Astrocyte (in vitro differentiated cells and primary cell): Measurements from ENCODE around the gene BATF. TPM values are rescaled to one million over a fixed set of nuclear protein-coding genes. Genes with fewer than 3 reads are reported as not detected.

Source experiments
- DNase-seq: peaks from one replicate; pipeline ENCODE4 v3.0.0-alpha.2; 2010; ENCODE audit warnings: low read depth
- FAIRE-seq: peaks from 2 replicates; lab custom pipeline; 2011; peaks lifted over from hg19 to GRCh38; lab: Jason Lieb, UNC
- H2AFZ ChIP-seq: 2 replicates; pipeline ENCODE4 v1.6.0; 2012; ENCODE audit warnings: low read depth, low read length, inconsistent platforms
- H3K27ac ChIP-seq: 2 replicates; pipeline ENCODE4 v1.5.1; 2011; ENCODE audit warnings: low read depth, low read length, inconsistent platforms
- H3K27me3 ChIP-seq: 2 replicates; pipeline ENCODE4 v1.6.0; 2011; ENCODE audit warnings: low read length, inconsistent platforms; ENCODE audit not compliant: insufficient read depth
- H3K36me3 ChIP-seq: 2 replicates; pipeline ENCODE4 v1.5.1; 2011; ENCODE audit warnings: low read length, inconsistent platforms; ENCODE audit not compliant: insufficient read depth
- H3K4me1 ChIP-seq: 2 replicates; pipeline ENCODE4 v1.5.1; 2011; ENCODE audit warnings: low read length, inconsistent platforms; ENCODE audit not compliant: insufficient read depth
- H3K4me2 ChIP-seq: 2 replicates; pipeline ENCODE4 v1.6.0; 2012; ENCODE audit warnings: low read length, inconsistent platforms
- H3K4me3 ChIP-seq: 2 replicates; pipeline ENCODE4 v1.5.1; 2011; ENCODE audit warnings: low read depth, mild to moderate bottlenecking, low read length, inconsistent platforms; ENCODE audit not compliant: insufficient read depth
- H3K79me2 ChIP-seq: 2 replicates; pipeline ENCODE4 v1.6.0; 2012; ENCODE audit warnings: mild to moderate bottlenecking, low read length, inconsistent platforms; ENCODE audit not compliant: insufficient read depth
- H3K9ac ChIP-seq: 2 replicates; pipeline ENCODE4 v1.6.0; 2012; ENCODE audit warnings: mild to moderate bottlenecking, low read length, inconsistent platforms
- H3K9me3 ChIP-seq: 2 replicates; pipeline ENCODE4 v1.5.1; 2012; ENCODE audit warnings: low read depth, mild to moderate bottlenecking, low read length, inconsistent platforms; ENCODE audit not compliant: insufficient read depth
- H4K20me1 ChIP-seq: 2 replicates; pipeline ENCODE4 v1.6.0; 2012; ENCODE audit warnings: low read length, inconsistent platforms; ENCODE audit not compliant: insufficient read depth
- H3K27ac Mint-ChIP-seq: one replicate; pipeline ENCODE4 v1.8.0; 2021; ENCODE audit warnings: mild to moderate bottlenecking, mixed read lengths; ENCODE audit not compliant: unreplicated experiment
- H3K27me3 Mint-ChIP-seq: one replicate; pipeline ENCODE4 v1.8.0; 2021; ENCODE audit warnings: low read depth, mixed read lengths; ENCODE audit not compliant: unreplicated experiment
- H3K36me3 Mint-ChIP-seq: one replicate; pipeline ENCODE4 v1.8.0; 2021; ENCODE audit warnings: low read depth, mixed read lengths; ENCODE audit not compliant: unreplicated experiment
- H3K4me1 Mint-ChIP-seq: one replicate; pipeline ENCODE4 v1.8.0; 2021; ENCODE audit warnings: low read depth, mixed read lengths; ENCODE audit not compliant: unreplicated experiment
- H3K4me3 Mint-ChIP-seq: one replicate; pipeline ENCODE4 v1.8.0; 2021; ENCODE audit warnings: mild to moderate bottlenecking, moderate library complexity, mixed read lengths; ENCODE audit not compliant: unreplicated experiment
- H3K9me3 Mint-ChIP-seq: one replicate; pipeline ENCODE4 v1.8.0; 2021; ENCODE audit warnings: mild to moderate bottlenecking, mixed read lengths; ENCODE audit not compliant: unreplicated experiment
- CTCF ChIP-seq: IDR thresholded peaks from 2 replicates; pipeline ENCODE4 v1.5.1; 2011; ENCODE audit warnings: low read depth, mild to moderate bottlenecking, inconsistent platforms, low read length, moderate library complexity; ENCODE audit not compliant: insufficient read depth
- EZH2 ChIP-seq: IDR thresholded peaks from 2 replicates; pipeline ENCODE4 v1.6.1; 2012; ENCODE audit warnings: mild to moderate bottlenecking, low read length, inconsistent platforms; ENCODE audit not compliant: insufficient read depth
- total RNA-seq: library from RNA; stranded (reverse); gene quantifications from 2 replicates; pipeline ENCODE4 v1.2.1, GENCODE V29; 2021

The BATF gene
- total RNA-seq, 1 donor from 2014 or later, result not detected

- no peak for FAIRE-seq
- H3K27me3 Mint-ChIP-seq, result peaks cover 4% of the 10 kb centered on the region
- peaks cover 2% of the 10 kb centered on the region for H3K36me3 Mint-ChIP-seq
These were observed 9.5 kb downstream of the BATF start for GRCh38 chr14:75531660-75532317.

GRCh38 chr14:75533791-75534555 lies 11.7 kb downstream of the BATF start:
- Histone ChIP-seq H3K9me3 (no peaks in the 10 kb centered on the region), H3K27me3 (no peaks in the 10 kb centered on the region), H3K4me1 (no peaks in the 10 kb centered on the region), H2AFZ (no peak overlapping the region), H3K4me3 (no peak overlapping the region), H3K9ac (no peak overlapping the region), H3K4me2 (no peak overlapping the region), H3K27ac (no peak overlapping the region), H4K20me1 (no peaks in the 10 kb centered on the region), H3K36me3 (no peaks in the 10 kb centered on the region), H3K79me2 (no peaks in the 10 kb centered on the region)
- no peak for DNase-seq
- no peak for FAIRE-seq
- Mint-ChIP-seq H3K27ac (no peak overlapping the region), H3K9me3 (no peaks in the 10 kb centered on the region), H3K36me3 (peaks cover 2% of the 10 kb centered on the region), H3K4me1 (peaks cover 2% of the 10 kb centered on the region), H3K27me3 (no peaks in the 10 kb centered on the region), H3K4me3 (no peak overlapping the region)
- TF ChIP-seq CTCF (no peak), EZH2 (no peak)

More at GRCh38 chr14:75531660-75532317, 9.5 kb downstream of the BATF start:
- H3K9ac ChIP-seq, result no peak overlapping the region
- no peaks in the 10 kb centered on the region for H4K20me1 ChIP-seq
- H3K4me2 ChIP-seq, result no peak overlapping the region
- H3K4me3 ChIP-seq, result no peak overlapping the region
- Mint-ChIP-seq H3K9me3 (no peaks in the 10 kb centered on the region), H3K4me3 (no peak overlapping the region), H3K4me1 (peaks cover 2% of the 10 kb centered on the region), H3K27ac (peak overlapping the region; percentile 21)
- no peak for DNase-seq
- H3K36me3 ChIP-seq, result no peaks in the 10 kb centered on the region
- H3K79me2 ChIP-seq, result no peaks in the 10 kb centered on the region
- H3K27ac ChIP-seq, result no peak overlapping the region
- no peak overlapping the region for H2AFZ ChIP-seq
- H3K27me3 ChIP-seq, result no peaks in the 10 kb centered on the region
- no peak for TF ChIP-seq EZH2
- no peak for TF ChIP-seq CTCF
- no peaks in the 10 kb centered on the region for H3K4me1 ChIP-seq
- no peaks in the 10 kb centered on the region for H3K9me3 ChIP-seq
